GM10266 (cell line): ENCODE measurements around the gene GAB4.

Experiments
- DNase-seq: peaks from one replicate; pipeline ENCODE4 v3.0.0; 2012; ENCODE audit errors: extremely low spot score
- CTCF ChIP-seq: IDR thresholded peaks from 2 replicates; pipeline ENCODE4 v1.5.1; 2012; ENCODE audit warnings: mild to moderate bottlenecking, low read depth; ENCODE audit not compliant: control insufficient read depth, insufficient read depth; ENCODE audit errors: missing control alignments

Gene GAB4

GRCh38 chr22:16960884-16961249 is 47.2 kb downstream of the GAB4 start:
- DNase-seq, result peak; percentile 11
- no peak for TF ChIP-seq CTCF

- no peak for TF ChIP-seq CTCF
- peak; percentile 10 for DNase-seq
These were observed 47.7 kb downstream of the GAB4 start for GRCh38 chr22:16960220-16960883.

- TF ChIP-seq CTCF, result no peak
- peak; percentile 2 for DNase-seq
These were observed 48.6 kb downstream of the GAB4 start for GRCh38 chr22:16959345-16959930.

- TF ChIP-seq CTCF, result no peak
- peak; percentile 1 for DNase-seq
These were observed 49.5 kb downstream of the GAB4 start for GRCh38 chr22:16958475-16958874.

GRCh38 chr22:16957781-16958180 is 50.2 kb downstream of the GAB4 start:
- no peak for TF ChIP-seq CTCF
- peak; percentile 3 for DNase-seq

- peak; percentile 2 for DNase-seq
- no peak for TF ChIP-seq CTCF
These were observed 51.7 kb downstream of the GAB4 start for GRCh38 chr22:16956290-16956689.

- no peak for TF ChIP-seq CTCF
- DNase-seq, result peak; percentile 5
These were observed 52.3 kb downstream of the GAB4 start for GRCh38 chr22:16955678-16956210.
